ENCODE measurements around the gene DHRS12.

Gene DHRS12

DNA sequence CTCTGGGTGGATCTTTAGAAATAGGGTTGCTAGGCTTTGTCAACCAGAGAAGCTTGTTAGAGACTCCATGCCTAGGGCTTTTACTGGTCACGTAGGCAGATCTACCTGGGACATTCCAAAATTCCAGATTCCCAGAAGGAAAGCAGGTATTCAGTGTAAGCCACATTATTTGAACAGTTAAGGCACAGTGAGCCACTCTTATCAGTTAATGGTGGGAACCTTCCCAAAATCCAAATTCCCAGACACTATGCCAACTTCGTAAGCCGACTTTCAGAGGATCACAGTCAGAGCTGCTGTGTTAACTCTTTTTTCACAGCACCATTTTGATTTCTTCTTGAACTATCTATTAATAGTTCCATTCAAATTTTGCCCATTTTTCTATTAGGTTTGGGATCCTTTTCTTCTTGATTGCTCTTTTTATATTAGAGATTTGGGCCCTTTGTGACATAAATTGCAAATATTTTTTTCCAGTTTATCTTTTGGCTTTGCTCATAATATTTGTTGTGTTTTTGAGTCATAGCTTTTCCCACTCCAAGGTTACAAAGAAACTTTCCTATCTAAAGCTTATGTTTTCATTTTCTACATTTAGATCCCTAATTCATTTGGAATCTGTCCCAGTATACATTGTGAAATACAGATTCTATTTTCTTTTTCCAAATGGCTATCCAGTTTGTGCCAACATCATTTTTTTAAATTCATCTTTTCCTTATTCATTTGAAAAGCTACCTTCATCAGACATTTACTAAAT lies 77.3 kb downstream of the DHRS12 start:
- DNase-seq (ENCODE audit: low spot score), result no peak

DNA sequence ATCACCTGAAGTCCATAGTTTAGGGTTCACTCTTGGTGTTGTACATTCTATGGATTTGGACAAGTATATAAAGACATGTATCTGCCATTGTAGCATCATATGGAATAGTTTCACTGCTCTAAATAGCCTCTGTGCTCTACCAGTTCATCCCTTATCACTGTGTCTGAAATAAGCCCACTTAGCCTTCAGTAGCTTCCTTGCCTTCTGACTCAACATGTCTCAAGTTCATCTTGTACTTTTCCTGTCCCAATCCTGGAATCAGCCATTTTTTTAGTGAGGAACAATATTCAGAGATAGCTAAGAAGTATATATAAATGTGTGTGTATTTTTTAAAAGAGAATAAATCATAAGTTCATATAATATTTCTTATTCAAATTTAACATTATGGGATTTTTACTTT lies 79.2 kb downstream of the DHRS12 start:
- no peak for DNase-seq (ENCODE audit: low spot score)

DNA sequence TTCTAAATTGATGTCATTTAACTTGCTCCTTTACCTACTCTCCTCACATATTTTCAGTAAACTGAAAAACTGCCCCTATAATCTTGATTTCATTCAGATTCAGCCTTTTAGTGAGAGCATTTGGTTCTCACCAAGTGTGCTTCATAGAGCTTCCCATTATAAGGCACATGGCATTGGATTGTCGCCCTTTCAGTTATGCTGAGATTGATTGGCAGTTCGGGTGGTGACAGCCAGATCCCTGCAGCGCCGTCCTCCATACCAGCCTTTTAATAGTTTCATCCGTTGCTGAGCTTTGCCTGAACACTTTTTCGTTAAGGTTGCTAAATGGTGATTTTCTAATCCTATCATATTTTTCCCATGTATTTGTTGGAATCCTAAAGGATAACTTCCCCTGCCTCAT lies 80.4 kb downstream of the DHRS12 start:
- no peak for DNase-seq (ENCODE audit: low spot score)

DNA sequence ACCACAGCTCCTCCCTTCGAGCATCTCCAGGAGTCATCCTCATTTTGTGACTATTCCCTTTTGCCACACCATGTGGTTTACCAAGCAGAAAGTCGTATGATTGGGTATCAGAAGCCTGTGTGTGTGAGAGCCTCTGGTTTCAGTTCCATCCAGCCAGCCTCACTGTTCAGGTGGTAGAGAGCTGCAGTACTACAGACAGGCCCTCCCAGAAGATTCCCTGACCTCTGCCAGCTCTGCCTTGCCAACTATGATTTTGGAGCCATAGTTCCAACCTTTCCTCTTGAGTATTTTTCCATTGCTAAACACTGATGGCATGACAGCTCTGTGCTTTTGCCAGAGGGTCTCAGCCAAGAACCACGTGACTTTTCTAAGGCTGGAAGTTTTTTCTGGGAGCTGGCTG lies 82.5 kb downstream of the DHRS12 start:
- peak; percentile 21 for DNase-seq (ENCODE audit: low spot score)

DNA sequence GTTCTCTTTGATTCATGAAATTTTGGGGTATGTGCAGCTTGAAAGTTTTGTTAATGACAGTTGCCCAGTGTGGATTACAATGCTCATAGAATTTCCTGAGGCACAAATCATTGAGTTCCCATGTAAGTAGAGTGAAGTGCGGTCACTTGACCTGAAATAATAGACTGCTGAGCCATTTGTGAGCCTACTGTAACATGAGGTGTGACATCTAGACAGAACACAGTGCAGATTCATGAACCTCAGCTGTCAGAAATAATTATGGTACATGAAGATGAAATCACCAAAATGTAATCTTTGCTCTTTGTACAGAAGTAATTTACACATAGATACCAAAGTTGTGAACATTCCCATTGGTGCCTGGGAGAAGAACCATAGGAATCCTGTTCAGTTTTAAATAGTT lies 84.6 kb downstream of the DHRS12 start:
- DNase-seq (ENCODE audit: low spot score), result no peak
